ENCODE measurements around the gene CKLF. TPM values are rescaled to one million over a fixed set of nuclear protein-coding genes. Genes with fewer than 3 reads are reported as not detected.

Gene CKLF
- total RNA-seq, 3 donors from 2014 or later: 26.9 to 42.0 (median 29.1) TPM

DNA sequence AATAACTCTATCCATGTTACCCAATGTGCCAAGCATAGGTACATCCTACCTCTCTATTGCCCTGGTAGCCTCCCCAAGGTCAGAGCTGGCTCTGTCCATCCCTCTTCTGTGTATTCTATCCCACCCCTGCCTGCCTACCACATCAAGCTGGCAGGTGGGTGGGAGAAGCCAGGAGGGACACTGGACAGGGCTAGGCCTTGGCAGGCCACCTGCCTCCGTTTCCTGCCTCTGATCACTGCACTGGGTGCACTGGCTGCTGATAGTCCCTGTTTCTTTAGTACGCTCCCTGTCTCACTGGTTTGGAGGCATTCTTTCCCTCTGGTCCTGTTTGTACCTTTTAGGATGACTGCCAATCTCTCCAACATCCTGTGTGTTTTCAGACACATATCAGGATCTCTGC lies 15.1 kb upstream of the CKLF start:
- intact Hi-C loops (cut with DNase I, micrococcal nuclease): no loop called here
- no peak for TF ChIP-seq CTCF (IDR thresholded peaks at IDR 0.05)
- Histone ChIP-seq H3K9me3 (no peaks in the 10 kb centered on the region), H3K4me1 (ENCODE audit: low read depth) (no peaks in the 10 kb centered on the region), H3K4me3 (no peak overlapping the region), H3K36me3 (ENCODE audit: low read depth) (no peaks in the 10 kb centered on the region)
- ATAC-seq: peak; percentile 10
- DNase-seq: no peak

DNA sequence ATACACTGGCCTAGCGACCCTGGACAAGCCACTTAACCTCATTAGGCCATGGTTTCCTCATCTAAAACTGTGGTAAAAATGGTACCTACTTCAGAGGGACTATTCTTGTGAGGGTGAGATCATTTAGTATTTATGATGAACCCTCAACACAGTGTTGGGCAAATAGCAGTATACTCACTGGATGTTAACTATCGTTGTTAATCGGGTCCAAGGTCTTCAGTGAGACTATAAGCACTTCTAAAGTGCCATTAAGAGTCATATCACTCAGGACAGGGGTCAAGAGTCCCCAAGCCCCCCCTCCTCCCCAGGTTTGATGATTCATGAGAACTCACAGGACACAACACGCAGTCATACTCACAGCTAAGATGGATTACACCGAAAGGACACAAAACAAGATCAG lies 13.5 kb upstream of the CKLF start:
- no peaks in the 10 kb centered on the region for H3K36me3 ChIP-seq (ENCODE audit: low read depth)
- no peaks in the 10 kb centered on the region for H3K4me1 ChIP-seq (ENCODE audit: low read depth)
- ATAC-seq: peak; percentile 50
- H3K9me3 ChIP-seq: no peaks in the 10 kb centered on the region
- no peak overlapping the region for H3K4me3 ChIP-seq
- DNase-seq: no peak
- intact Hi-C loops (cut with DNase I, micrococcal nuclease): no loop called here
- TF ChIP-seq CTCF (IDR thresholded peaks at IDR 0.05): no peak

DNA sequence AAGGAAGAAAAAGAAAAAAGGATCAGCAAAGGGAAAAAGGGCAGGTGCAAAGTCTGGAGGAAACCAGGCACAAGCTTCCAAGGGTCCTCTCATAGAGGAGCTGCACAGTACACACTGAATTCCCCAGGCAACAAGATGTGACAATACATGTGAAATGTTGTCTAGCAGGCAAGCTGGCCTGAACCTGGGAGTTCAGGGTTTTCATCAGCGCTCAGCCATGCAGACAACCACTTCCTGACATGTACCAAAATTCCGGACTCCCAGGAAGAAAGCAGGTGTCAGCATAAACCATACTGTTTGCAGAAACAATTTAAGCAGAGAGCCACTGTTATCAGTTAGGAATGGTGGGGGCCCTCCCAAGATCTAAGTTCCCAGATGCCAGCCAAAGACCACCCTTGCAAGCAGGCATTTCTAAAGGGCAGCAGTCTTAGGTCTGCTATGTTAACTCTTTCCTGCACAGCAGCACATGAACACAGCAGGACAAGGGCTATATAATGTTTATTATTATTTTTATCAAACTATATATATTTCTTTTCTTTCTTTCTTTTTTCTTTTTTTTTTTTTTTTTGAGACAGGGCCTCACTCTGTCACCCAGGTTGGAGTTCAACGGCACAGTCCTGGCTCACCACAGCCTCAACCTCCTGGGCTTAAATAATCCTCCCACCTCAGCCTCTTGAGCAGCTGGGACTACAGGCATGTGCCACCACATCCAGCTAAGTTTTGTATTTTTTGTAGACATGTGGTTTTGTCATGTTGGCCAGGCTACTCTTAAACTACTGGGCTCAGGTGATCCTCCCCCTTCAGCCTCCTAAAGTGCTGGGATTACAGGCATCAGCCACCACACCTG lies 12.5 kb upstream of the CKLF start:
- TF ChIP-seq CTCF (IDR thresholded peaks at IDR 0.05): no peak
- no peak for DNase-seq
- H3K4me3 ChIP-seq: no peak overlapping the region
- ATAC-seq: peak; percentile 49
- intact Hi-C loops (cut with DNase I, micrococcal nuclease): no loop called here
- H3K4me1 ChIP-seq (ENCODE audit: low read depth): no peaks in the 10 kb centered on the region
- no peaks in the 10 kb centered on the region for H3K9me3 ChIP-seq
- no peaks in the 10 kb centered on the region for H3K36me3 ChIP-seq (ENCODE audit: low read depth)

GRCh38 chr16:66541388-66542355 lies 10.7 kb upstream of the CKLF start:
- Histone ChIP-seq H3K4me3 (no peak overlapping the region), H3K9me3 (no peaks in the 10 kb centered on the region), H3K4me1 (ENCODE audit: low read depth) (no peaks in the 10 kb centered on the region), H3K36me3 (ENCODE audit: low read depth) (no peaks in the 10 kb centered on the region)
- no peak for ATAC-seq
- no peak for DNase-seq
- intact Hi-C loops (cut with DNase I, micrococcal nuclease): no loop called here
- TF ChIP-seq CTCF (IDR thresholded peaks at IDR 0.05): no peak

- TF ChIP-seq CTCF (IDR thresholded peaks at IDR 0.05): no peak
- no peaks in the 10 kb centered on the region for H3K9me3 ChIP-seq
- intact Hi-C loops (cut with DNase I, micrococcal nuclease): no loop called here
- ATAC-seq (no peak), DNase-seq (no peak)
- H3K4me3 ChIP-seq: no peak overlapping the region
- H3K36me3 ChIP-seq (ENCODE audit: low read depth): no peaks in the 10 kb centered on the region
- H3K4me1 ChIP-seq (ENCODE audit: low read depth): no peaks in the 10 kb centered on the region
These were observed 10.0 kb upstream of the CKLF start for GRCh38 chr16:66542396-66542795.

All from mucosa of descending colon (tissue), 3 donors.